Measurements from ENCODE around the gene CCSER1.
A peak's percentile ranks its signal among the peaks of the same experiment; 100 is the strongest.

CCSER1 gene

GRCh38 chr4:90127223-90127705, at the start of gene CCSER1:
CCSER1 (plus strand) TSS chr4:90127394.
- peak; percentile 25 to 32 for DNase-seq

- DNase-seq = no peak
Observed at GRCh38 chr4:90078440-90078839, 48.8 kb upstream of the CCSER1 start.

- DNase-seq = no peak
Observed at GRCh38 chr4:90080116-90080515, 47.1 kb upstream of the CCSER1 start.

DNA sequence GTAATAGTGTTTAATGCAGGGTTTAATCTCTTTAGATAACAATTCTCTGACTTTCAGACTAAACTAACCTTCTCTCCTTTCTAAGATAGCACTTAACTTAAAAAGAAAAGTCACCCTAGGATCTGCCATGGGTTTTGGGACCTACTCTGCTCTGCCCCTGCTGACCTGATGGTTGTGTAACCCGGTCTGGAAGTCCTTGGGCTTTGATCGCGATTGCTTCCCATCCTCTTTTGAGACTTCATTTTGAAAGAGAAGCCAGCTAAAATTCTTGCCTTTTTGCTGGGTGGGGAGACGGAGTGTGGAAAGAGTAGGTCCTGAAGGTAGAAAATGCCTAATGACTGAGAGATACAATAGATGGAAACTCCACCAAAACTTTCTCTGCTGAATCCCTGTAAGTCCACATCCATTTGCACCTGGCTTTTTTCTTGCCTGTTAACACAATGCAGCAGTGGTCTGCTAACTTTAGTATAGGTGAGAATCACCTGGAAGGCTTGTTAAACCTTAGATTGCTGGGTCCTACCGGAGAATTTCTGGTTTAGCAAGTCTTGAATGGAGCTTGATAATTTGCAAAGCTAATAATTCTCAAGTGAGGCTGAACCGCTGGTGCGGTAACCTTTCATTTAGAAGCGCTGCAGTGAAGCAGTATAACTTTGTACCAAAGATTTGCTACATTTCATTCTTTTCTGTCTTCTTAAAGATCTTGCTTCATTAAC, 45.6 kb upstream of the CCSER1 start:
- DNase-seq = no peak

- DNase-seq = no peak
Observed at GRCh38 chr4:90082449-90082848, 44.7 kb upstream of the CCSER1 start.

DNA sequence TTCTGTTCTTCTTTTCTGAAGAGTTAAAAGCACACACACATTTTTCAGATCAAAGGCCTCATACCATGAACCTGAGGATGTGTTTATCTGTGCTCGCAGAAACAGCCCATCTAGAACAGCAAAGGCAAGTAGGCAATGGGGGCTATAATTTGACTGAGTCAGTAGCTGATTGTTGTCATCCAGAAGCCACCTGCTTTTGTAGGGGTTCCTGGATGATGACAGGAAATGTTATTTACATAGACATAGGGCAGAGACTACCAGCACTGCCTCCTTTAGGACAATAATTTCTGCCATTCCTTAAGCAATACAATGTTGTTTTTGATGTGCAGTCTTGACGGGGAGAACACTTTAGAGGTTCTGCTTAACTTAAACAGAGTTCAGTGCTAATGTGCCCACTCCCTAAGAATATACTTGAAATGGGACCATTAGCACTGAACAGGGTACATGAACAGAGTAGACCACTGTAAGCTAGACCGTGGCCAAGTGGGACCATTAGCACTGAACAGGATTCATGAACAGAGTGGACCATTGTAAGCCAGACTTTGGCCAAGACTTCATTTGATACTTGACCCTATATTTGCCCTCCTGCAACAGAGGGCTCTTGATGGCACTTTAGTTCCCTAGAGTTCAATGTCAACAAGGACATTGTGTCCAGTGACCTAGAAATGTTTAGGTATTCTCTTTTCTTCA, 42.8 kb upstream of the CCSER1 start:
- no peak for DNase-seq

DNA sequence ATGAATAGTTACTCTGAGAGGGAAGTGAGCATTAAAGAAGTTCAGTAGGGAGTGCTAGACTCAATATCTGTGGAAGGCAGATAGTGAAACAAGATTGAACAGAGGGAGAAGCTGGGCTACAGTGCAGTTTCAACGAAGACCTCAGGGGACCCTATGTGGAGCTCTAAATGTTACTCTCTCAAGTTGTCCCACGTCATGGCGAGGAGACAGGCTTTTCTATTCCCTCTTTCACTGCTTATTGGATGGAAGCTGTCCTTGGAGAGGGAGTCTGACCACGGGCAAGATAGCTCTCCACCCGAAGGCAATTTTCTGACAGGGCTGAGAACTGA, 42.3 kb upstream of the CCSER1 start:
- DNase-seq = no peak

DNA sequence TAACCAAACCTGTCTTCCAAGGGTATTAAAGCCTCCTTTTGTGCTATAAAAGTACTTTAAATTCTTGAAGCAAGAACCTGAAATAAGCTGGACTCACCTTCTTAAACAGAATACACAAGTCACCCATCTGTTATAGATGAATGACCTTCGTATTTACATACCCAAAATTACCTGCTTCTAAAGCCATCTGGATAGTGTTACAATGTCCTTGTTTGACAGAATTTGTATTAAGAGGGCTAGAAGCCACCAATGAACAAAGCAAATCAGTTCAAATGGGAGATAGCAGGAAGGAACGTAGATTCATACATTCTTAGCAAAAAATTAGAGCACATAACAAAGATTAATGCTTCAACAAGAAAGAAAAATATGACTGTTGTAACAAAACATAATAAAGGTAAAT, 33.7 kb upstream of the CCSER1 start:
- DNase-seq = no peak

- no peak for DNase-seq
Observed at GRCh38 chr4:90095000-90095399, 32.2 kb upstream of the CCSER1 start.

- no peak for DNase-seq
Observed at GRCh38 chr4:90099812-90100211, 27.4 kb upstream of the CCSER1 start.

DNA sequence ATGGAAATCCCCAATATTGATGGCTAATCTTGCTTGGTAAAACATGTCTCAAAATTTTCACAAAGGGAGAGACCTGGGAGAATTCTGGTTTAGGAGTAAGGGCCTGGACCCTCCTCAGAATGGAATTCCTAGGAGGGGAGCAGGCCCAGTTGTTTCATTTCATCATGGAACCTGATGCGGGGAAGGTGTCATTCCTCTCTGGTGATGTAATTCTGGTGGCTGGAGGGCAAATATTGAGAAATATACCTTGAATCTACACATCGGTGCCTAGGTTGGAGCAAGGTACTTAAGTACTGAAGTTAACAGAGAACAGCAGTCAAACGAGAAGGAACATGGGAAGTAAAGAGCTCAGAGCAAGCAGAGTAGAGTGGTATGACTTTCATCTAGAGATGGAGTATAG, 23.2 kb upstream of the CCSER1 start:
- DNase-seq = no peak

- DNase-seq = no peak
Observed at GRCh38 chr4:90105274-90105673, 21.9 kb upstream of the CCSER1 start.

DNA sequence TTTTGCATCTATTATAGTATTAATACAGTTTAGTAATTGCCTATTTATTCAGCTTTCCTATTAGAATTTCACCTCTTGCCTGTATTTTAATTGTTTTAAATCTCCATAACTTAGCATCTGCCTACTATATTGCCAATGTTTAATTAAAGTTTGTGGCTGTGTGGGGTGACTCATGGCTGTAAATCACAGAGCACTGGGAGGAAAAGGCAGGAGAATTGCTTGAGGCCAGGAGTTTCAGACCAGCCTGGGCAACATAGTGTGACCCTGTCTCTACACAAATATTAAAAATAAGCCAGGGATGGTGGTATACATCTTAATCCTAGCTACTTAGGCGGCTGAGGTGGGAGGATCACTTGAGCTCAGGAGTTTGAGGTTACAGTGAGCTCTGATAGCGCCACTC, 14.5 kb upstream of the CCSER1 start:
- DNase-seq = no peak

GRCh38 chr4:90113881-90114457, 13.2 kb upstream of the CCSER1 start:
- DNase-seq = no peak

DNA sequence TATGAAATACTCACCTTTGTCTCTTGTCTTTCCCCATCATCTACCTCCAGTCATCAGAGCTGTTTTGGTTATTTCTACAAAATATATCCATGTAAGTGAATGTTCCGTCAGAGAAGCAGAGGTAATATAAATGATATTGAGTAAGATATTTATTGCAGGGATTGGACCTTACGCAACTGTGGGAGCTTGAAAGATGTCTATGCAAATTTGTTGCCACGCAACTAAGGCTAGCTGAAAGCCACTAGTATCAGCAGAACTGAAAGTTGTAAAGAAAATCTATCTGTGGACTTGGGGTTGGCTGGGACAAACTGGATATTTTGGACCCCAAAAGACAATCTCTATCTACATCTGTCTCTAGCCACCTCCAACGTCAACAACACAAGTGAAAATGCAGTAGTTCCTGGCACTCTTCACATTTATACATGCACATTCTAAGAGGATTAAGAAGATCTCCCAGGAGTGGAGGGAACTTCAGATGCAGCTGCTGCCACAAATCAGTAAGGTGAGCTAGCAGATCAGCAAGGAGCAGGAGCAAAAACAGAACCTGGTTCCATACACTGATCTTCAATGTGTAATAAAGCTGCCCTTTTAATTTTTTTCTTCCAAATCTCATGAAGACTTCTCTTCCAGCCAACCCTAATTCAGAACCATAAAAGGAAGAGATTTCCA, 8.5 kb upstream of the CCSER1 start:
- DNase-seq = no peak

DNA sequence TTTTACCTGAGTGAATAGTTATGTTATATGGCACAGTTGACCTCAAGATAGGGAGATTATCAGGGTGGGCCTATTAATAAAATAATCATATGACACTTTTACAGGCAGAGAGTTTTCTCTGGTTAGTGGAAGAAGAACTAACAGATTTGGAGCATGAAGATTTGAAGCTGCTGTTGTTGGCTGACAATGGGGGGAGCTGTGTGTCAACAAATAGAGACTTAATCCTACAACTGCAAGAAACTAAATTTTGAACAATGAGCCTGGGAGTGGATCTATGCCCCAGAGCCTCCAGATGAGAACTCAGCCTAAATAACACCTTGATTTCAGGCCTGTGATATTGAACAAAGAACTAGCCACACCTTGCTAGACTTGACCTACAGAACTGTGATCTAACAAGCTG, 7.2 kb upstream of the CCSER1 start:
- no peak for DNase-seq

GRCh38 chr4:90120815-90121214, 6.4 kb upstream of the CCSER1 start:
- no peak for DNase-seq

DNA sequence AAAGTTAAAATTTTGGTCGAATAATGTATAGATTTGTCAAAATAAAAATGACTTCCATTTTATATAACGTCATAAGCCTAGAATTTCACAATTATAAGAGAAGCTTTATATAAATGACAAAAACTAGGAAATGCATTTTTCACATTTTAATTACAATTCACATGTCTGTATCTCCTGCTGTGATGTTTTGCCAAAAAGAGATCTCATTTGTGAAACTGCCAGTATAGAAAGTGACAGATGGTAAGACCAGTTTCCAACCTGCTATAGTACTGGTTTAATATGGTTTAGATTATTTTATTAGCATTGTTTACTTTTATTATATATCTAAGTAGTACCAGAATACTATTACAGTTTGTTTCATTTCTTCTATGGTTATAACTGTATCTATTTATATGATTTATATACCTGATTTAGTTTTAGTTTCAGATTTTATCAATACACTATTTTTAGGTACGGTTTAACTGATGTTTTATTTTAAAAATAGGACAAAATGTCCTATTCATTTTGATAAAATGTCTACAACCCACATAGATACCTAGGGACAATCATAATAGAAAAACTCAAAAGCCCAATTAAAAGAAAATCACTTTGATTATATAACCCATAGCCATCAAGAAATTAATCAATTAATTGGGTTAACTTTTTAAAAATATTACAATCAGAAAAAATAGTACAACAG, 5.4 kb upstream of the CCSER1 start:
- no peak for DNase-seq

DNA sequence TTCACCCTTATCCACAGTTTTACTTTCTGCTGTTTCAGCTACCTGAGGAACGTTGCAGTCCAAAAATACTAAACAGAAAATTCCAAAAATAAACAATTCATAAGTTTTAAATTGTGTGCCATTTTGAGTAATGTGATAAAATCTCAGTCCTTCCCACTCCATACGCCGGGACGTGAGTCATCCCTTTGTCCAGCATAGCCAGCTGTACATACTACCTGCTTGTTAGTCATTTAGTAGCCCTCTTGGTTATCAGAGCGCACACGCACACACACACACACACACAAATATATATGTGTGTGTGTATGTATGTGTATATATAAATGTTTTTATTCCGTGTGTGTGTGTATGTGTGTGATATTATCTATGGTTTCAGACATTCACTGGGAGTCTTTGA, 4.8 kb upstream of the CCSER1 start:
- DNase-seq = no peak

DNA sequence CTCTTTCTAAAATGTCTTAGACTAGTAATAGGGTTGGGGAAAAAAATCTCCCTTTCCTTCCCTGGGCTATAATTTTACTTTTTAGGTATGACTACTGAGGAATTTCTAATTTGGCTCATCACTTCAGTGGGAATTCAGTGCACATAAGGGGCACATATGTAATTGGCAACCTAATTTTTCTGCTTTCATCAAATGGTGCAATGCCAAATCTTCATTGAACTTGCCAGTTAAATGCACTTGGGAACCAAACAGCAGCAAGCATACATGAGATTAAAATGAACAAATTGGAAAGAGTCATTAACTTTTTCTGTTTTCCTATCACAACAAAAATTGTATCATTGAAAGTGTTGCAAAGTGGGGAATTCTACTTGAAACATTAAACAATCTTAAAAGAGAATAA, 2.9 kb upstream of the CCSER1 start:
- no peak for DNase-seq

DNA sequence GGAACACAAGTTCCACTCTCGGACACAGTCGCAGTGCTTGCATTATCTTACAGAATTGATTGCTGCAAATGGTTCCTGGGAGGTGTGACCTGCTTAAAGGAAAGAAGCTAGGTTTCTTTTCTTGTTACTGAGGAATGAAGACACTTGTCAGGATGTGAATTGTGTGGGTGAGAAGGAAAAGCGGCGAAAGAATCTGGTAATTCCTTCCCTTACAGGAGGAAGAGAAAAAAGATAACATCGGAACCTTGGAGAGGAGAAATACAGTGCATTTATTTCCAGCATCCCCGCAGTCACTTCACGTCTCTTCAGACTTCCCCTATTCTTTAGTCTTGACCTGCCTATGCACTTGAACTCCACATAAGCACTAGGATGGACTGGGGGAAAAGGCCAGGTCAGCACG, 389 bp upstream of the CCSER1 start:
- DNase-seq = no peak

DNA sequence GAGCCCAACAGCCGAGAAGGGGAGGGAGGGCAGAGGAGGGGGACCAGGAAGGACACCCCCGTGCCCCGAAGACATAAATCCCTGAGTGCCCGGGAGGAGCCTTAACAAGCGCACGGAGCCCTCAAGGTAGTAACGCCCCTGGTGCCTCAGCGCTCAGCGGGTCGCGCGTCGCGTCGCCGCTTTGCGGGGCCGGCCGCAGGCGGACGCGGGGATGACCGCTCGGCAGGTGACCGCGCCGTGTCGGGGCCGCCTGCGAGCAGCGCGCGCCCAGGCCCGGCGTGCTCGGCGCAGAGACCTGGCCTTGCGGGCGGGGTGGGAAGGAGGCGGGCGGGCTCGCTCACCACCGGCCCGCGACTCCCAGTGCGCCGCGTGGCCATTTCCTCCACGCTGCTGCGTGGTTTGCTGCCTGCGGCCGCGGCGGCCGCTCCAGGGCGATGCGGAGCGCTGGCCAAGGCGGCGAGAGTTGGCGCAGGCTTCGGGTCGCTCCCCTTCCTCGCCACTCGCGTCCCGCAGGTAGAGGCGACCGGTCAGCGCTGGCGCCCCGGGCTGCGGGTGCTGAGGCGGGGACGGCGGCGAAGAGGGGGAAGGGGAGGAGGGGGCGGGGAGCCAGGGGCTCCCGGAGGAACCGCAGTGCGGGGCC, 632 bp downstream of the CCSER1 start:
- DNase-seq = peak in 1 of 2 experiments; percentile 1
